Stimulated activated CD4-positive, alpha-beta T cell treated with anti-CD3 and anti-CD28 coated beads, Interleukin-15, amount 100 ng/mL, for 48 hours (primary cell): ENCODE measurements around the gene ZSWIM8.
"Not testable (repeated sequence)": the region's sequence is repeated elsewhere in the genome, so short reads cannot be mapped to it uniquely, and the experiment has no call there.

Source experiments
- DNase-seq, 2 donors: peaks; one replicate each; pipeline ENCODE4 v3.0.0-alpha.2; 2020; ENCODE audit warnings: low read depth in 2 of 2

ZSWIM8 gene

DNA sequence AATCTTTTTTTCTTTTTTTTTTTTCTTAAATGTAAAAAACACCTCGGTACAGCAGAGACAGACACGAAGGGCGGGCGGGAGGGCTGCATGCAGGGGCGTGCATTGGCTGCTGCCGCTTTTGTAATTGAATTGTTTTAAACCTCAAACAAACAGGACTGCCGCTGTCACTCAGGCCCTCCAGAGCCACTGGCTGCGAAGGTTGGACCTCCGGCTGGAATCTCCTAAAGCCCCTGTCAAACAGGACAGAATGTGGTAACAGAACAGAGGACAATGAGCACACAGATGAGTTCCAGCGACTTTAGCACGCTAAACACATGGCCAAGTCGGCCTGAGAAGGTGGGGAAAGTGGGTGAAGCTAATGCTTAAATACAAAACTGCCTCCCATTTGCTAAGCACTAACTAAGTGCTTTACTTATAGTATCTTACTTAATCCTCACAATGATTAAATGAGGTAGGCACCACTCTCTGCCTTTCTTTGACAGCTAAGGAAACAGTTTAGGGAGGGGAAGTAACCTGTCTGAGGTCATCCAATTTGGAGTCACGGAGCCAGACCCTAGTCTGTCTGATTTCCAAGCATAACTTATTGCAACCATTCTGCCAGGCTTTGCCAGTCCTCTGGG is 29.0 kb downstream of the ZSWIM8 start:
- DNase-seq = no peak

DNA sequence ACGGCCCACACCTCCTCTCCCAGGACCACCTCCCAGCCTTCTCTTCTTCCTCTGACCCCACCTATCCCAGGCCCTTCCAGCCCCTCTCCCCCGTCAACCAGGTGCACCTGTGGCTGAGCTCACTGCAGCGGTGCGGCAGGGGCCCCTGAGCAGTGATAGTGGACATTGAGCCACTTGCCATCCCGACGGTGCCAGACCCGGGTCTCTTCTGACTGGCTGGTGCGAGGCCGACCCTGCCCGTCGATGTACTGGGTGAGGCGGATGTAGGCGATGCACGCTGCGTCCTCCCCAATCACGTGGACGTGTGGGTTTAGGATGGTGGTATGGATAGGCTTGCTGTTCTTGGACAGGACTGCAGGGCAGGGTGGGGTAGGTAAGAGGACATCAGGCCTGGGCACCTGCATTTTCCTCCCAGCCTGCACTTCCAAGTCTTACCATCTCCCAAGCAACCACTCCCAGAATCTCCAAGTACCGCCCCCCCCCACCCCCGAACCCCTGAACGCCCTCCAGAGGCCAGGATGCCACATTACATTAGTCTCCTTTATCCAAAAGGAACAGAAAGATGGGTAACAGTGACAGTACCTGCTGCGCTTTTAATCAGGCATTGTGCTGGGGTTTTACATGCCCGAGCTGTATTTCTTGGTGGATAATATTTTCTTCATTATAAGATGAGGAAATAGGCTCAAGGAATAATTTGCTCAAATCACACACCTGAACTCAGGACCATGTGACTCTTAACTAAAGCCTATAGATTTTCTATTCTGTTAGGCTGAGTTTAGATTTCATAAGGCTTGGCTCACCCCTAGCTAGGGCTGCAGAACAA is 29.7 kb downstream of the ZSWIM8 start:
- DNase-seq = no peak

GRCh38 chr10:73815719-73816030 is 30.3 kb downstream of the ZSWIM8 start:
- no peak for DNase-seq

- DNase-seq = no peak
Observed at GRCh38 chr10:73816917-73817729, 31.7 kb downstream of the ZSWIM8 start.

- DNase-seq = no peak
Observed at GRCh38 chr10:73817826-73818225, 32.4 kb downstream of the ZSWIM8 start.

DNA sequence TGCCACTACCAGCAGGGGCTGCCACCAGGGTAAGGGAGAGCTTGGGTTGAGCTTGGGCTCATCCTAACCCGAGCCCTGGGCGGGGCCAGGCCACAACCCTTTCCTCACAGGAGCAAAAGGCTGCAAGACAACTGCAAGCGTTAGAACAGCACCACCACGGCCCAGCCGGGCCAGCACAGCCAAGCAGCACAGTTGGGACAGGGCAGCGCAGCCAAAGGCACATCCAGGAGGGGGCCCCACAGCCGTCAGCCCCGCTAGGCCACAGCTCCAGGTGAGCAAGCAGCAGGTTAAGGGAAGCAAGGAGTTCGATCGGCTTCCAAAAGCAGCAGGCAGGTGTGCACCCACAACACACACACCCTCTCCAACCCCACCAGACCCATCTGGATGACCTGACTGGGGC is 33.0 kb downstream of the ZSWIM8 start:
- DNase-seq = no peak

DNA sequence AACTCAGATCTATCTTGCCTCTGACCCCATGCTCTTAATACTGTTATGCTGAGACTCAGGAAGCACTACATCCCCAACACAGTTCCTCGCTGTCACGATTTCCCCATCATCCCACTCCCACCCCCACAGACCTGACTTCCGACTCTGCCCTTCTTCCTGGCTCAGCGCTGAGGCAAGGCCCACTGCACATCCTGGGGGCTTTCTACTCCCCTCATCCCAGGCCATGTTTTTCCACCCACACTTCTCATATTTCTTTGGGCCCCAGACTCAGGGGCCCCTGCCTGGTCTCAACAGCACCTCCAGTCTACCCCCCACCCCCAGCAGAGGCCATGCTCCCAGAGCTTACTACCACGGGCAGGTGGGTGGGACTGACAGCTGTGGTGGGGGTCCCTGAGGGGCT is 33.7 kb downstream of the ZSWIM8 start:
- DNase-seq = no peak

GRCh38 chr10:73819513-73820093 is 34.2 kb downstream of the ZSWIM8 start:
- no peak for DNase-seq

DNA sequence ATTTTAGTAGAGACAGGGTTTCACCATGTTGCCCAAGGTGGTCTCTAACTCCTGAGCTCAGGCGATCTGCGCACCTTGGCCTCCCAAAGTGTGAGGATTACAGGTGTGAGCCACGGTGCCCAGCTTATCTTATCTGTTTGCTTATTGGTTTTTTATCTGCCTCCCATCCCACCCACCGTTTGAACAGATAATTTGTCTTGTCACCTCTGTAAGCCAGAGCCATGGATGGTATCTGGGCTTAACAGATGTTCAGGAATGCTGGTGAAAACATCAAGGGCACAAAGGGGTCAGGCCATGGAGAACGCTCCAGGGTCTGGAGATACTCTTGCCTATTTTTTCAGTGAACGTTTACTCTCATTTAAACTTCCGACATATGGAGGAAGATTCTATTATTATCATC is 38.0 kb downstream of the ZSWIM8 start:
- no peak for DNase-seq

DNA sequence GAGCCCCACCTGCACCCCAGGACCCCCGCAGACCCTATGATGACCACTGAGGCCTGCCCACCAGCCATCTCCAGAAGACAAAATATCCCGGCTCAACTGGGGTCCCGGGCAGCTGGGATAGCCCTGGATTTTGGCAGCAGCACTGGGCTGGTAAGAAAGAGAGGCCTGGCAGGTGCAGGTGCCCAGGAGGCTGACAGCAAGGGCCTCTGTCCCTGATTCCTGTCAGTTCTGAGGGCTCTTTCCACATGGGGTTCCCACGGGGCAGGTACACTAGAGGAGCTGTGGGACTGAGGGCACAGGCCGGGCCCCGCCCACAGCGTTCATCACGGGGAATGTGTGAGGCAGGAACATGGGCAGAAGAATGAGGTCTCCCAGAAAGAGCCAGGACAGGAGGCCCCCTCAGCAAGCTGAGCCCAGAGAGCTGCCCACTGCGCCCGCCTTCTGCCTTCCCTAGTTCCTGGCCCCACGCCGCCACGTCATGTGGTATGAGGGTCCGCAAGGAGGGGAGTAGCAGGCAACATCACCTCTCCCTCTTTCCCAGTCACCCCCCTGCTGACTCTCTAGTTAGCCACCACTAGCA is 38.8 kb downstream of the ZSWIM8 start:
- DNase-seq = no peak

DNA sequence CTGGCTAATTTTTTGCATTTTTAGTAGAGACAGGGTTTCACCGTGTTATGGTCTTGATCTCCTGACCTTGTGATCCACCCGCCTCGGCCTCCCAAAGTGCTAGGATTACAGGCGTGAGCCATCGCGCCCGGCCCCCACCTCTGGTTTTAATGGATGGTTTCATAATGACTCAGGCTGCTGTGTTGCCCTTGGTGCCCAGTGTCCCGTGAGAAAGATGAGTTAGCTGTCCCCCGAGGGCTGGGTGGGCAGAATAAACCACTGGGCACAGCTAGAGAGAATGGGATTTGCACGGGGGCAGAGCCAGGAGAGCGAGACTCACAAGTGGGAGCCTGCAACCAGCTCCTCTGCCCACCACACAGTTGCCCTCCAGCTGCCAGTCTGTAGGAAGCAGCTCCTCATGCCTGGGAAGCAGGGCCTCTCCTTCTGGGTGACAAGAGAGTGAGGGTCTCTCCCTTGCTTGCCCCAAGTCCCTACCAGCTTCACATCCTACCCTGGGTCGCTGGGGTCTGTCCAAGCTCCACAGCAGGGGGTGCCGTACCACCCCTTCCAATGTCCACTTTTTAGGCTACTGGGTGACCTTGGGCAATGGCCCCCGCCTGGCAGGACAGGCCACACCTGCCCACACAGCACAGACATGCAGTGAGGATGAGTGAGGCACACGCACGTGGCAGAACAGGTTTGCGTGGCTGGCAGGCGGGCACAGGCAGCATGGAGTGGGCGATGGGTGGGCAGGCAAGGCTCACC is 42.1 kb downstream of the ZSWIM8 start:
- no peak for DNase-seq

DNA sequence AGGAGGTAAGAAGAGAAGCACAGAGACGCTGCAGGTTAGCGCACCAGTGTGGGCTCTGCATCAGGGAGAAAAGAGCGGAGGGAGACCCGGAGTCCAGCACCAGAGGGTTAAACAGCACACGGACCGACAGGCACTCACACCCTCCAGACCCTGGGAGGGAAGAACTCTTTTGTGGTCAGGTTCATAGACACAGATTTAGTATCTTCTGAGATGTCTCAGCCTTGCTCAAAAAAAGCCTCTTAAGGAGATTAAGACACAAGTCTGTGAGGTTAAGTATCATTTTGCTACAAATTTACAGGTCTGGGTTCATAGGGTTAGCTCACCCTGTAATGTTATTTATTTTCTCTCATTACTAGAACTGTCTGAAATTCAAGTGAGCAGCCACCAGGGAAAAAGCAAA is 42.8 kb downstream of the ZSWIM8 start:
- no peak for DNase-seq

DNA sequence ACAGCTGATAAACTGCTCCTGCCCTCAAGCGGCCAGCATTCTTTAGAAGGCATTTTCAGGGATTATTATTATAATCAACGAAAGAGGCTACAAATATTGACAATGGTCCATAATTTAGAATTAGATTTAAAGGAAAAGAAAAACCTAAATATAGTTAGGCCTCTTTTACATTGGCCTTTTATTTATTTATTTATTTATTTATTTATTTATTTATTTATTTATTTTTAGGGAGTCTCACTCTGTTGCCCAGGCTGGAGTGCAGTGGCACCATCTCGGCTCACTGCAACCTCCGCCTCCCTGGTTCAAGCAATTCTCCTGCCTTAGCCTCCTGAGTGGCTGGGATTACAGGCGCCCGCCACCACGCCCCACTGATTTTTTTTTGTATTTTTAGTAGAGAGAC is 43.7 kb downstream of the ZSWIM8 start:
- DNase-seq = not testable (repeated sequence)

GRCh38 chr10:73836427-73836980 is 51.1 kb downstream of the ZSWIM8 start:
- no peak for DNase-seq

GRCh38 chr10:73837072-73837471 is 51.7 kb downstream of the ZSWIM8 start:
- DNase-seq = no peak

DNA sequence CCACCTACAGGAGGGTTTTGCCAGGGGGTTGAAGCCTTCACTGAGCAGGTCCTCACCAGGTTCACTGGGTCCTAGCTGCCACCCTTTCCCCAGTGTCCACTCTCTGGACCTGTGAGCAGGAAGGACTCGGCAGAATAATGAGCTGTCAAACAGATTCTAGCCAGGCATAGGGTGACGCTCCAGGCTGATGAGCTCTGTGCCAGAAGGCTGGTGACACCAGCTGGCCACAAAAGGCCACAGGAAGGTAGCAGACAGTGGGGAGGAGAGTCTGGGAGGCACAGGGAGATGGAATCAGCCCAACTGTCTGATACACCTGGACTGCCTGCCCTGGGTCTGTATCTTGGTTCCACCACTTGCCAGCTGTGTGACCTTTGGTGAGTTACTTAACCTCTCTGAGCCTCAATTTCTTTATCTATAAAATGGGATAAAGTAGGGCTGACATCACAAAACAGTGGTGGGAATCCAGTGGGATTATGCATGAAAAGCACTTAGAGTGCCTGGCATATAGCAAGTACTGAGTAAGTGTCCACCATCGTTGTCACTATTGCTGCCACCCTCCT is 52.7 kb downstream of the ZSWIM8 start:
- no peak for DNase-seq

DNA sequence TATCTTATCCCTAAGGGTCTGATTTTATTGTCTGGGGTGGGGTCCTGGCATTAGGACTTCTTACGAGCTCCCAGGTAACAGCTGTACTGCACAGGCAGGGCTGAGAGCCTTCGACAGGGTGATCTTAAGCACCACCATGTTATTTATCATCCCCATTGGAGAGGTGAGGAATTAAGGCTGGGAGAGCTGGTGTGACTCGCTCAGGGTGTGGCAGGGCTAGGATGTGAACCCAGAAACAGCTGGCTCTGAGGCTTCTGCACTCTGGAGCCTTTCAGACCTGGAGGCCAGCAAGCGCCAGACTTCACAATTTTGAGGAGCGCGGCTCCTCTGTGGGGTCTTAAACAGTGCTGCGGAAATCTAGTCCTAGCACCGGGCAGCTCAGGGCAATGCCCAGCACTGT is 53.4 kb downstream of the ZSWIM8 start:
- no peak for DNase-seq

GRCh38 chr10:73839276-73839966 is 54.0 kb downstream of the ZSWIM8 start:
- DNase-seq = no peak

DNA sequence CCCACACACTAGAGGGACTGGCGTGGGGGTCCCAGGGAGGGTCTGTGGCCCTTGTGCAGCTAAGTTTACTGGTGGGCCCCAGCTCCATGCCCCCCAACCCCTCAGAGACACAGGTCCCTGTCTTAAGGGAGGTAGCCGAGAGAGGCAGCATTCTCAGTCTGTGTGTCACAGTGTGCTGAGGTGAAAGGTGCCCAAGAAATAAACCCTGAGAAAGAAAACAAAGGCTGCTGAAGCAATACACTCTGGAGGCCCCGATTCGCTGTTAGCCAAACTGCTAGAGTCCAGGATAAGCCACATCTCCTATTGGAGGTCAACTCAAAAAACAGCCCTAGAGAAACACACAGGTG is 54.6 kb downstream of the ZSWIM8 start:
- no peak for DNase-seq

DNA sequence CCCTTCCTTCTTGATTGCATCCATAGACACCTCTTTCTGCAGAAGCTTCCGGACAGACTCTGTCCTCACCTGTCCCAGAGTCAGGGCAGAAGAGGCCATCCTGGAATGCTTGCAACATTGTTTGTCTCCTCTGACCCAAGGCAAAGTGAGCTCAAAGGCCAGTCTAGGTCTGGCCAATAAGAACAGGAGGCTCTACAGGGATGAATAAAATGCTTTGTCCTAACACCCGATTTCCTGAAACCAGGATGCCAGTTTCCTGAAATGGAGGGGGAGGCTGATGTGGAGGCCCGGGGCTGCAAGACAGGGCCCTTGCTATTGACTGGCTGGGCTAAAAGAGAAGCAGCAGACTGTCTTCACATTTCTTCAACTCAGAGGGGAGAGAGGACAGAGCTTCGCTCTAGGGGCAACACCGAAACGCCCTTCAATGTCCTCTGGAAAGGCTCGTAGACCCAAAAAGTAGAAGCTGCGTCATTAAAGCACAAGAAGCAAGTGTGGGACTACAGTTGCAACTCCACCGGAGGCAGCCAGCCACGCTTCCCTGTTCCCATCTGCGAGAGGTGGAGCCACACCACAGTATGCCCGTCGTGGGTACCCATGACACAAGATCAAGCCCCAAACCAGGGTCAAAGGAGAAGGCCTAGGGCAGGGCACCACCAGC is 55.1 kb downstream of the ZSWIM8 start:
- no peak for DNase-seq
